DMS 273 treated with DMSO at 0.1 percent for 48 hours (cell line): ENCODE results near the gene WRAP73.

Experiments
- DNase-seq: peaks from one replicate; lab custom pipeline; 2025; lab: John Stamatoyannopoulos, UW

WRAP73 gene

GRCh38 chr1:3681898-3682806, 32.2 kb upstream of the WRAP73 start:
- no peak for DNase-seq

- DNase-seq: no peak
Observed at GRCh38 chr1:3681231-3681897, 31.5 kb upstream of the WRAP73 start.

DNA sequence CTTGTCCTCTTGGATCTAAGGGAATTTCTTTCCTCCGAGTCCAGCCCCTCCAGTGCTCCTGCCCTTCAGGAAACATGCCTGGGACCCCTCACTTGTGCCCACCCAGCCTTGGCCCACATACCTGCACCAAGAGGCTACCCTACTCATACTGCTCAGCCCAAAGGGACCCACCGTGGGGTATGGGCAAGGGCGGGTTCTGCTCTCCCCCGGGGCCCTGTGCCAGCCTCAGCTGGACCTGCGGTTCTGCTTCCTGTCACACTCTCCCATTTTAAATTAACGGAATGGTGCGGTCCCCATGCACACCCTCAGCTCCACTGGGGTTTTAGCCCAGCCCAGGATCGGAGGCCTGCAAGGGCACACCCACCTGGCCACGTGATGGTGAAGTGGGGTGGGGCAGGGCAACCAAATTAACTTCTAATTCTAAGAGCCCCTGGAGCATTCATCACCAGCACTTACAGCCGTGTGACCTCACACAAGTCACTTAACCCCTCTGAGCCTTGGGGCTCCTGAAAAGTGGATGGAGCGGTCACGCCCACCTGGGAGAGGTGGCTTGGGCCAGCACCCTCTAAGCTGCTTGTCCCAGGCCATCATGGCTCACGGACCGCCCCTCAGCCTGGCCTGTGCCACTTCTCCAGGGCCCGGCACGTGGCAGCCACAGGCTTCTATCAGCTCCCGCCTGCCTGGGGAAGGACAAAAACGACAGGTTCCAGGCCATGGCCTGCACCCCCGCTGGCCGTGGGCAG, 30.8 kb upstream of the WRAP73 start:
- DNase-seq: no peak

GRCh38 chr1:3679799-3680453, 30.0 kb upstream of the WRAP73 start:
- DNase-seq: no peak

DNA sequence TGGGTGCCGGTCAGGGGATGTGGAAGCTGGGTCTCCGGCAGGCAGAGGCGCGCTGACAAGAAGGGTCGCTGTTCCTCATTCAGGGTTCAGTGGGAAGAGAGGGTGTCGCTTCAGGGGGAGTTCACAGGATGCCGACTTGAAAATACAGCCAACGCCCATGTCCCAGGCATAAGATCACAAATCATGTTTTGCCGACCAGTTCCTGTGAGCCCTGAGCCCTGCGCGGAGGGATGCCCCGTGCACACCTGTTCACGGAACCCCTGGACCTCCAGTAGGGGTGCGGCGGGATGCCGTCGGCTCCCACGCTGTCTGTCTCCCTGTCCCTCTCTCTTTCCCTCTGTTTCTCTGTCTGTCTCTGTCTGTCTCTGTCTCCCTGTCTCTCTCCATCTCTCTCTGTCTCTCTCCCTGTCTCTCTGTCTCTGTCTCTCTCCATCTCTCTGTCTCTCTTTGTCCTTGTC, 29.2 kb upstream of the WRAP73 start:
- no peak for DNase-seq

GRCh38 chr1:3678361-3679097, 28.6 kb upstream of the WRAP73 start:
- DNase-seq: no peak

- DNase-seq: no peak
Observed at GRCh38 chr1:3677484-3677883, 27.6 kb upstream of the WRAP73 start.

DNA sequence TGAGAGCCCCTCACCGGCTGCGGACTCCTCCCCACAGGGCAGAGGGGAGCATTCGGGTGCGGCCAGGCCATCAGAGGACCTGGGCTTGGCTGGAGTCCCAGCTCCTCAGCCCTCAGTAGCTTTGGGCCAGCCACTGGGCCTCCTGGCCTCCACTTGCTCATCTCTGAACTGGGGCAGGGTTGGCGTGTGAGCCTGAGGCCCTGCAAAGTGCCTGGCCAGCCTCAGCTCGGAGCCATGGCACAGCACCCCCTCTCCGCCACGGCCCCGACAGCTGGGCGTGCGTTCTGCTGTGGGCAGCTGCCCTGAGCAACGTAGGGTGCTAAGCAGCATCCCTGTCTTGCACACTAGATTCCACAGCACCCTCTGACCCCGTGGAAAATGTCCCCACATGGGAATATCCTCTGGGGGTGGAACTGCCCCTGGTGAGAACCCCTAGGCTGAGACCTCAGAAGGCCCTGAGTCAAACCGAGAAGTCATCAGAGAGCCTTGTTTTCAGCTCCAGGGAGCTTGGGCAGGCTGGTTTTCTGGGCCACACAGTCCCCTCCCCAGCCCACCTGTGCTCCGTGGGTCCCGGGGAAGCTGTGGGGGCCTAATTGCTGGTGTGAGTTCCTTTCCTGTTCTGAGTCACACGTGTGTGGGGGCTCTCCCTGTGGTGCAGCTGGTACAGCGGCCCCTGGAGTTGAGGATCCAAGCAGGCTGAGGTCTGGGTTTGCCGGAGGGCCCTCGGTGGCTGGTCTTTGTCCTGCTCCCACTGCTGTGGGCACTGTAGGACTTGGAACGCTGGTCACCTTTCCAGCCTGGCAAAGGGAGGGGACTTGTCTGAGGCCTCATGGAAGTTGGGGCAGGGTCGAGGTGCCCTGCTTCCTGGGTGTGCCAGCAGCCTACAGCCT, 26.9 kb upstream of the WRAP73 start:
- no peak for DNase-seq

GRCh38 chr1:3675436-3675835, 25.5 kb upstream of the WRAP73 start:
- DNase-seq: no peak

- peak; percentile 57 for DNase-seq
Observed at GRCh38 chr1:3674100-3675094, 24.5 kb upstream of the WRAP73 start.

DNA sequence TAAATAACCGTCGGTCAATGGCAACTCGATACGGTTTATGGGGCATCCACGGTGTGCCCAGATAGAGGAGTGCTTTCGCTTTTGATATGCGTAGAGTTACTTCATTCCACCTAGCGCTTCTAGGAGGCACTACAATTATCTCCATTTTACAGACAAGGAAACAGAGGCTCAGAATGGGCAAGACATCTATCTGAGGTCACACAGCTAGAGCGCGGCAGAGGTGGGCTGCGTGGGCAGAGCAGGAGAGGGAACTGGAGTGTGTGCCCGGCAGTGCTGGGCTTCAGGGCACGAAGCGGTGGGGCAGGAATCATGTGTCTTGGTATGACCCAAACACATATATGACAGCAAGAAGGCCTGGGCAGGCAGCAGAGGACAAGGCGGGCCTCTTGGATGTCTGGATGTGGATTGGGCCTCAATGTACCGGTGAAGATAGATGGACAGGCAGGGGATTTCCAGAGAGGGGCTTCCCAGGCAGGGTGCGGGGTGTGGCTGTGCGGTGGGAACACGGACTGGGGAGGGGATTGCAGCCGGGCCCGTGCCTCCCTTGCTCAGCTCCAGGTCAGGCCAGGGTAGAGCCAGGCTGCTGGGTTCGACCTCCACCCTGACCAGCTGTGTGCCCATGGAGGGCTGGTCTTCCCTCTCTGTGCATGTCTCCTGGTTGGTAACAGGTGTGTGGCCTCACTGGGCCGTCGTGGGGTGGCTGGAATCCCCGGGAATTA, 23.6 kb upstream of the WRAP73 start:
- no peak for DNase-seq

DNA sequence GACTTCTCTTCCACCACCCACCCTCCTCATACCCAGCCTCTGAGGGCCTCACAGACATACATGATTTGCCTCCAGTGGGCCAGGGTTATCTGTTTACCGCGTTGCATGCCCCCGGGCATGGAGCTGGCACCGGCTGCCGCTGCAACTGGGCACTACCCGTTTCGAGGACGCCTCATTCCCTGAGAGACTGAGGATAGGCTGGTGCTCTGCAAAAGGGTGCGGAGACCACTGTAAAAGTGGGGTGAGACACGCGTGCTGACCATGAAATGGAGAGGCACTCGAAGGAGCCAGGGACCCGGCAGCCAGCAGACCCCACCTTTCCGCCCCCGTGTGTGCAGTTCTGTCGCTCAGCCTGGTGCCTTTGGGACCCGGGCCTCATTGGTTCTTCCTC, 23.1 kb upstream of the WRAP73 start:
- no peak for DNase-seq

- no peak for DNase-seq
Observed at GRCh38 chr1:3672231-3672970, 22.5 kb upstream of the WRAP73 start.

- DNase-seq: no peak
Observed at GRCh38 chr1:3671371-3672180, 21.7 kb upstream of the WRAP73 start.

- DNase-seq: no peak
Observed at GRCh38 chr1:3670823-3671265, 20.9 kb upstream of the WRAP73 start.

GRCh38 chr1:3669971-3670431, 20.1 kb upstream of the WRAP73 start:
- DNase-seq: no peak

DNA sequence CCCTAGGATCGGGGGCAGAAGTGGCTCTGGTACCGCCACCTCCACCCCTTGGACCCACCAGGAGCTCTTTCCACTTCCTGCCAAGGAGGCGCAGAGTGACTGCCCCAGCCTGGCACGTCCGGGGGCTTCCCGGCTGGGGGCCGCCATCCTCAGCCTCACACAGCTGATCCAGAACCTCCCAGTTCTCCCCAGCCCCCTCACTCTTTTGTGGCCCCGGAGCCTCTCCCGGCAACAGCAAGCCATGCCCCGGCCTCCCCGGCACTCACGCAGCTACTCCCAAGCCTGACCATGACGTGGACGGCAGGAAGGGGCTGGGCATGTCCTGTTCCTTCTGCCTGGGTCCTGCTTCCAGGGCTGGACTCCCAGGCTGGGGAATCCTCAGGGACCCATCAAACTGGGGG, 19.5 kb upstream of the WRAP73 start:
- no peak for DNase-seq
